Gastrocnemius medialis (tissue), 4 donors: Measurements from ENCODE around the gene KIT.

Experiments used
- CTCF ChIP-seq, 5 experiments: fragments of 450-650 bp in 3 of 5; fragments of 200-600 bp in 2 of 5; sonication (generic) in 2 of 5; IDR thresholded peaks in 4 of 5; conservative IDR thresholded peaks in 1 of 5; 1 replicate in 4 of 5; 2 replicates in 1 of 5; pipeline ENCODE4 v1.5.1; 2016 to 2019; ENCODE audit warnings: antibody characterized with exemption in 5 of 5, mild to moderate bottlenecking in 3 of 5, moderate library complexity in 3 of 5
- POLR2A ChIP-seq, 2 donors: fragments of 450-650 bp; IDR thresholded peaks; one replicate each; pipeline ENCODE4 v1.6.1; 2017; ENCODE audit warnings: antibody characterized with exemption in 2 of 2, mild to moderate bottlenecking in 2 of 2, moderate library complexity in 2 of 2

DNA sequence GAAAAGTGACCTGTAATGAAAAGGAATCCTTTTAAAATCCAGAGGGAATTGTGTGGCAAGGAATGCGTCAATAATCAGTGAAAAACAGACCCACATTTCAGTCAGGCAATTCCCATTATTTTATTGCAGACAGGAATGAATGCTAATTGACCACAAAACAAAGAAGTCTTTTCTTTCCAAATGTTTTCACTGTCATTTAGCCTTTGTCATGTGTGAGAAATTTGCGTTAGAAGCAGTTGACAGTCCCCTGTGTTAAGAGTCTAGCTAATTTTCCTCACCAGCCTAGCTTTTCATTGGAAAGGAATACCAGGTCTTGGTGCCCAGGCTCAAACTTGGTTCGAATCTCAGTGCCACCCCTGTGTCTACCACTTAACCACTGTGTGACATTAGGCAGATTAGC is 83.4 kb downstream of the KIT start:
- TF ChIP-seq POLR2A (IDR thresholded peaks at IDR 0.05), result no peak
- no peak for TF ChIP-seq CTCF (IDR thresholded peaks at IDR 0.05 in 4 of 5, conservative IDR thresholded peaks at IDR 0.05 in 1 of 5)
